GM10847 (cell line): ENCODE measurements around the gene DMBX1.

Source experiments
- POLR2A ChIP-seq: IDR thresholded peaks from 2 replicates; pipeline ENCODE4 v1.6.1; 2011; ENCODE audit not compliant: insufficient read length; ENCODE audit errors: extremely low read depth

The DMBX1 gene

GRCh38 chr1:46522969-46523320, 33.3 kb downstream of the DMBX1 start:
- TF ChIP-seq POLR2A: no peak

- no peak for TF ChIP-seq POLR2A
These were observed 34.1 kb downstream of the DMBX1 start for GRCh38 chr1:46523496-46524353.

GRCh38 chr1:46524843-46525242, 35.2 kb downstream of the DMBX1 start:
- no peak for TF ChIP-seq POLR2A

- no peak for TF ChIP-seq POLR2A
These were observed 35.8 kb downstream of the DMBX1 start for GRCh38 chr1:46525253-46525983.

- TF ChIP-seq POLR2A: no peak
These were observed 36.5 kb downstream of the DMBX1 start for GRCh38 chr1:46526013-46526690.

GRCh38 chr1:46526691-46527291, 37.2 kb downstream of the DMBX1 start:
- no peak for TF ChIP-seq POLR2A

- no peak for TF ChIP-seq POLR2A
These were observed 38.0 kb downstream of the DMBX1 start for GRCh38 chr1:46527474-46528296.

- TF ChIP-seq POLR2A: no peak
These were observed 38.8 kb downstream of the DMBX1 start for GRCh38 chr1:46528297-46528955.

GRCh38 chr1:46529031-46529630, 39.5 kb downstream of the DMBX1 start:
- TF ChIP-seq POLR2A: no peak

- no peak for TF ChIP-seq POLR2A
These were observed 40.7 kb downstream of the DMBX1 start for GRCh38 chr1:46530311-46530710.

GRCh38 chr1:46530791-46531409, 41.3 kb downstream of the DMBX1 start:
- TF ChIP-seq POLR2A: no peak

- TF ChIP-seq POLR2A: no peak
These were observed 42.5 kb downstream of the DMBX1 start for GRCh38 chr1:46532095-46532494.

- no peak for TF ChIP-seq POLR2A
These were observed 43.0 kb downstream of the DMBX1 start for GRCh38 chr1:46532498-46533178.
